Measurements from ENCODE around the gene DGCR8. TPM values are rescaled to one million over a fixed set of nuclear protein-coding genes. Genes with fewer than 3 reads are reported as not detected.

DGCR8 gene
- total RNA-seq, 1 experiment from 2014 or later: 16.4 TPM

GRCh38 chr22:20083157-20083890 is 3.3 kb downstream of the DGCR8 start:
- DNase-seq: no peak

GRCh38 chr22:20083891-20084546 is 4.0 kb downstream of the DGCR8 start:
- H3K27me3 ChIP-seq (ENCODE audit: low read length): no peaks in the 10 kb centered on the region
- DNase-seq: no peak
- no peaks in the 10 kb centered on the region; the same call in 1 of the 2 replicates for H4K20me1 ChIP-seq (ENCODE audit: insufficient read depth, low read depth, low read length)
- H3K9ac ChIP-seq (ENCODE audit: low read length): no peak overlapping the region
- H3K27ac ChIP-seq (ENCODE audit: low read length): no peak overlapping the region
- H3K4me1 ChIP-seq (ENCODE audit: low read length): peaks cover 31% of the 10 kb centered on the region
- peaks cover 68% of the 10 kb centered on the region for H3K79me2 ChIP-seq (ENCODE audit: low read length)
- no peak overlapping the region for H3K4me2 ChIP-seq (ENCODE audit: low read depth, low read length, poor library complexity, severe bottlenecking)
- no peak overlapping the region for H3K4me3 ChIP-seq (ENCODE audit: low read length)
- H3K9me2 ChIP-seq (replicated peaks; ENCODE audit: insufficient read depth, low read length): no peaks in the 10 kb centered on the region
- H2AFZ ChIP-seq (ENCODE audit: low read length): no peak overlapping the region
- H3K9me3 ChIP-seq (ENCODE audit: low read length): no peaks in the 10 kb centered on the region
- H3K36me3 ChIP-seq (ENCODE audit: insufficient read depth, low read length): peaks cover 30% of the 10 kb centered on the region; the same call in 1 of the 2 replicates

More at GRCh38 chr22:20083157-20083890, 3.3 kb downstream of the DGCR8 start:
- no peak overlapping the region for H2AFZ ChIP-seq (ENCODE audit: low read length)
- H3K4me3 ChIP-seq (ENCODE audit: low read length): no peak overlapping the region
- peaks cover 27% of the 10 kb centered on the region; the same call in 1 of the 2 replicates for H3K36me3 ChIP-seq (ENCODE audit: insufficient read depth, low read length)
- no peak overlapping the region for H3K27ac ChIP-seq (ENCODE audit: low read length)
- H3K27me3 ChIP-seq (ENCODE audit: low read length): no peaks in the 10 kb centered on the region
- H3K9me3 ChIP-seq (ENCODE audit: low read length): no peaks in the 10 kb centered on the region
- H3K4me2 ChIP-seq (ENCODE audit: low read depth, low read length, poor library complexity, severe bottlenecking): peak overlapping the region; percentile 9
- no peaks in the 10 kb centered on the region; the same call in 1 of the 2 replicates for H4K20me1 ChIP-seq (ENCODE audit: insufficient read depth, low read depth, low read length)
- peaks cover 31% of the 10 kb centered on the region for H3K4me1 ChIP-seq (ENCODE audit: low read length)
- peaks cover 68% of the 10 kb centered on the region for H3K79me2 ChIP-seq (ENCODE audit: low read length)
- no peaks in the 10 kb centered on the region for H3K9me2 ChIP-seq (replicated peaks; ENCODE audit: insufficient read depth, low read length)
- peak overlapping the region; percentile 41 for H3K9ac ChIP-seq (ENCODE audit: low read length)

- peak; percentile 61 for DNase-seq
- Histone ChIP-seq H3K4me2 (ENCODE audit: low read depth, low read length, poor library complexity, severe bottlenecking) (no peak overlapping the region), H3K4me3 (ENCODE audit: low read length) (no peak overlapping the region), H4K20me1 (ENCODE audit: insufficient read depth, low read depth, low read length) (no peaks in the 10 kb centered on the region; the same call in 1 of the 2 replicates), H3K9me2 (replicated peaks; ENCODE audit: insufficient read depth, low read length) (no peaks in the 10 kb centered on the region), H3K9me3 (ENCODE audit: low read length) (no peaks in the 10 kb centered on the region), H3K4me1 (ENCODE audit: low read length) (peaks cover 27% of the 10 kb centered on the region), H3K36me3 (ENCODE audit: insufficient read depth, low read length) (peaks cover 38% of the 10 kb centered on the region; the same call in 1 of the 2 replicates), H3K79me2 (ENCODE audit: low read length) (peaks cover 64% of the 10 kb centered on the region), H3K27me3 (ENCODE audit: low read length) (no peaks in the 10 kb centered on the region), H3K27ac (ENCODE audit: low read length) (no peak overlapping the region), H3K9ac (ENCODE audit: low read length) (no peak overlapping the region), H2AFZ (ENCODE audit: low read length) (no peak overlapping the region)
Measured at GRCh38 chr22:20084547-20085413, 4.7 kb downstream of the DGCR8 start.

- peaks cover 60% of the 10 kb centered on the region for H3K79me2 ChIP-seq (ENCODE audit: low read length)
- no peaks in the 10 kb centered on the region for H3K27me3 ChIP-seq (ENCODE audit: low read length)
- no peak overlapping the region for H3K4me2 ChIP-seq (ENCODE audit: low read depth, low read length, poor library complexity, severe bottlenecking)
- DNase-seq: no peak
- no peak overlapping the region for H3K4me3 ChIP-seq (ENCODE audit: low read length)
- H3K9me3 ChIP-seq (ENCODE audit: low read length): no peaks in the 10 kb centered on the region
- no peaks in the 10 kb centered on the region for H3K9me2 ChIP-seq (replicated peaks; ENCODE audit: insufficient read depth, low read length)
- peaks cover 27% of the 10 kb centered on the region for H3K4me1 ChIP-seq (ENCODE audit: low read length)
- H2AFZ ChIP-seq (ENCODE audit: low read length): no peak overlapping the region
- no peak overlapping the region for H3K27ac ChIP-seq (ENCODE audit: low read length)
- no peaks in the 10 kb centered on the region; the same call in 1 of the 2 replicates for H4K20me1 ChIP-seq (ENCODE audit: insufficient read depth, low read depth, low read length)
- no peak overlapping the region for H3K9ac ChIP-seq (ENCODE audit: low read length)
- peaks cover 45% of the 10 kb centered on the region; the same call in 1 of the 2 replicates for H3K36me3 ChIP-seq (ENCODE audit: insufficient read depth, low read length)
Measured at GRCh38 chr22:20085651-20086050, 5.6 kb downstream of the DGCR8 start.

GRCh38 chr22:20086101-20086599 is 6.1 kb downstream of the DGCR8 start:
- Histone ChIP-seq H3K4me1 (ENCODE audit: low read length) (peaks cover 22% of the 10 kb centered on the region), H2AFZ (ENCODE audit: low read length) (no peak overlapping the region), H4K20me1 (ENCODE audit: insufficient read depth, low read depth, low read length) (no peaks in the 10 kb centered on the region; the same call in 1 of the 2 replicates), H3K27me3 (ENCODE audit: low read length) (no peaks in the 10 kb centered on the region), H3K79me2 (ENCODE audit: low read length) (peaks cover 55% of the 10 kb centered on the region), H3K4me3 (ENCODE audit: low read length) (no peak overlapping the region), H3K9ac (ENCODE audit: low read length) (no peak overlapping the region), H3K9me2 (replicated peaks; ENCODE audit: insufficient read depth, low read length) (no peaks in the 10 kb centered on the region), H3K36me3 (ENCODE audit: insufficient read depth, low read length) (peaks cover 50% of the 10 kb centered on the region; the same call in 1 of the 2 replicates), H3K4me2 (ENCODE audit: low read depth, low read length, poor library complexity, severe bottlenecking) (no peak overlapping the region), H3K9me3 (ENCODE audit: low read length) (no peaks in the 10 kb centered on the region), H3K27ac (ENCODE audit: low read length) (no peak overlapping the region)
- DNase-seq: no peak

DNA sequence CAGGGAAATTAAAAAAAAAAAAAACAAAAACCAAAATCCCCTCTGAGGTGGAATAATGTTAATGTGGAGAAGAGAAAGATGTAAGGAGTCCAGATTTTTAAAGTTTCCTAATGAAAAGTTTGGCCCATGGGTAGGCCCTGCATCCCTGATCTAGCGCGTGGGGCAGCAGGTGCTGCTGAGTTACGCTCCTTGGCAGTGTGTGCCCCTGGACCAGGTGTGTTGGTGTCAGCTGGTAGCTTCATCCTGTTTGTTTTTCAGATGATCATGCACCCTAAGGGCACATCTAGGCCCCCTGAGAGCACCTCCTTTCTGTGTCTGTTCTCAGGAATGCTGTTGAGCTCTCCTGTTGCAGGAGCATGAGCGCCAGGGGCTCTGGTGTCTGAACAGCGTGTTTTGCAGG is 6.7 kb downstream of the DGCR8 start:
- Histone ChIP-seq H2AFZ (ENCODE audit: low read length) (no peak overlapping the region), H4K20me1 (ENCODE audit: insufficient read depth, low read depth, low read length) (no peaks in the 10 kb centered on the region; the same call in 1 of the 2 replicates), H3K27ac (ENCODE audit: low read length) (no peak overlapping the region), H3K9me2 (replicated peaks; ENCODE audit: insufficient read depth, low read length) (no peaks in the 10 kb centered on the region), H3K27me3 (ENCODE audit: low read length) (no peaks in the 10 kb centered on the region), H3K4me1 (ENCODE audit: low read length) (peaks cover 16% of the 10 kb centered on the region), H3K9ac (ENCODE audit: low read length) (no peak overlapping the region), H3K36me3 (ENCODE audit: insufficient read depth, low read length) (peaks cover 56% of the 10 kb centered on the region), H3K79me2 (ENCODE audit: low read length) (peaks cover 52% of the 10 kb centered on the region), H3K9me3 (ENCODE audit: low read length) (no peaks in the 10 kb centered on the region), H3K4me2 (ENCODE audit: low read depth, low read length, poor library complexity, severe bottlenecking) (no peak overlapping the region), H3K4me3 (ENCODE audit: low read length) (no peak overlapping the region)
- no peak for DNase-seq

- Histone ChIP-seq H3K4me1 (ENCODE audit: low read length) (peaks cover 12% of the 10 kb centered on the region; the same call in 1 of the 2 replicates), H3K9me2 (replicated peaks; ENCODE audit: insufficient read depth, low read length) (no peaks in the 10 kb centered on the region), H3K9ac (ENCODE audit: low read length) (no peak overlapping the region), H3K79me2 (ENCODE audit: low read length) (peaks cover 44% of the 10 kb centered on the region), H3K36me3 (ENCODE audit: insufficient read depth, low read length) (peaks cover 64% of the 10 kb centered on the region), H3K27ac (ENCODE audit: low read length) (no peak overlapping the region), H3K9me3 (ENCODE audit: low read length) (no peaks in the 10 kb centered on the region), H4K20me1 (ENCODE audit: insufficient read depth, low read depth, low read length) (no peaks in the 10 kb centered on the region; the same call in 1 of the 2 replicates), H3K27me3 (ENCODE audit: low read length) (no peaks in the 10 kb centered on the region), H3K4me3 (ENCODE audit: low read length) (no peak overlapping the region), H3K4me2 (ENCODE audit: low read depth, low read length, poor library complexity, severe bottlenecking) (no peak overlapping the region), H2AFZ (ENCODE audit: low read length) (no peak overlapping the region)
- DNase-seq: no peak
Measured at GRCh38 chr22:20087319-20088262, 7.5 kb downstream of the DGCR8 start.
